Endothelial cell of umbilical vein (primary cell): Measurements from ENCODE around the gene RTL5. TPM values are rescaled to one million over a fixed set of nuclear protein-coding genes. Genes with fewer than 3 reads are reported as not detected.
A peak's percentile ranks its signal among the peaks of the same experiment; 100 is the strongest.

Experiments
- BruUV-seq: library from RNA; stranded (reverse); fragments of 400-500 nt; replicated peaks from 2 replicates; lab custom pipeline; 2021; lab: Mats Ljungman, UMichigan
- CTCF ChIA-PET: fragments of 300-600, 350-600 bp; sonication (Branson Sonifier 250); formaldehyde crosslinking; loops from one replicate; lab custom pipeline; 2021; ENCODE audit warnings: antibody characterized with exemption, inconsistent platforms; lab: Charles Lee
- POLR2A ChIA-PET: fragments of 300-600, 350-600 bp; sonication (Branson Sonifier 250); formaldehyde crosslinking; loops from one replicate; lab custom pipeline; 2021; ENCODE audit warnings: antibody characterized with exemption, inconsistent platforms; lab: Charles Lee
- DNase-seq: peaks from one replicate; pipeline ENCODE4 v3.0.0-alpha.2; 2011; ENCODE audit warnings: low read depth, low spot score
- FAIRE-seq: peaks from 2 replicates; lab custom pipeline; 2011; peaks lifted over from hg19 to GRCh38; lab: Jason Lieb, UNC
- H2AFZ ChIP-seq: 2 replicates; pipeline ENCODE4 v1.6.0; 2012; ENCODE audit warnings: low read depth, low read length, control low read depth, inconsistent platforms
- H3K27ac ChIP-seq: 2 replicates; pipeline ENCODE4 v1.5.1; 2011; ENCODE audit warnings: low read depth, mild to moderate bottlenecking, control low read depth, low read length, moderate library complexity; ENCODE audit not compliant: insufficient read depth
- H3K27me3 ChIP-seq, 2 experiments: 2 replicates each; pipeline versions ENCODE4 v1.6.0 to v1.6.1; 2011; ENCODE audit warnings: low read length in 2 of 2, mixed read lengths in 1 of 2; ENCODE audit not compliant: control insufficient read depth in 2 of 2, insufficient read depth in 2 of 2
- H3K36me3 ChIP-seq, 2 experiments: 2 replicates in 1 of 2; 3 replicates in 1 of 2; pipeline ENCODE4 v1.5.1; 2011; ENCODE audit warnings: low read length in 2 of 2, mild to moderate bottlenecking in 1 of 2, moderate library complexity in 1 of 2; ENCODE audit not compliant: control insufficient read depth in 2 of 2, insufficient read depth in 2 of 2; ENCODE audit errors: extremely low read depth in 1 of 2
- H3K4me1 ChIP-seq: 3 replicates; pipeline ENCODE4 v1.5.1; 2011; ENCODE audit warnings: mild to moderate bottlenecking, low read length; ENCODE audit not compliant: control insufficient read depth, insufficient read depth; ENCODE audit errors: extremely low read depth
- H3K4me2 ChIP-seq: 2 replicates; pipeline ENCODE4 v1.6.1; 2011; ENCODE audit warnings: low read length, control low read depth, mixed read lengths; ENCODE audit not compliant: insufficient read depth
- H3K4me3 ChIP-seq, 3 experiments: fragments of 200-600 bp in 1 of 3; sonication (generic), shearing (Covaris generic) in 1 of 3; replicated peaks in 1 of 3; 2 replicates each; pipeline ENCODE4 v1.5.1; 2011 to 2016; ENCODE audit warnings: control low read depth in 3 of 3, low read length in 3 of 3, mild to moderate bottlenecking in 2 of 3, inconsistent platforms in 1 of 3, low read depth in 1 of 3, moderate library complexity in 1 of 3; ENCODE audit not compliant: insufficient read depth in 1 of 3
- H3K79me2 ChIP-seq: 2 replicates; pipeline ENCODE4 v1.6.0; 2012; ENCODE audit warnings: low read length, inconsistent platforms; ENCODE audit not compliant: control insufficient read depth, insufficient read depth
- H3K9ac ChIP-seq: replicated peaks from 2 replicates; pipeline ENCODE3; 2011; ENCODE audit warnings: low read length, control low read depth; ENCODE audit not compliant: insufficient read depth; ENCODE audit errors: extremely low read depth
- H3K9me1 ChIP-seq: replicated peaks from 3 replicates; pipeline ENCODE4 v1.6.0; 2011; ENCODE audit warnings: mild to moderate bottlenecking, low read length; ENCODE audit not compliant: control insufficient read depth, insufficient read depth; ENCODE audit errors: extremely low read depth
- H3K9me3 ChIP-seq: replicated peaks from 2 replicates; pipeline ENCODE4 v1.5.1; 2012; ENCODE audit warnings: low read length, inconsistent platforms; ENCODE audit not compliant: control insufficient read depth, insufficient read depth
- H4K20me1 ChIP-seq: replicated peaks from 2 replicates; pipeline ENCODE3; 2011; ENCODE audit warnings: mild to moderate bottlenecking, low read length; ENCODE audit not compliant: control insufficient read depth, insufficient read depth; ENCODE audit errors: extremely low read depth
- GATA2 ChIP-seq: IDR thresholded peaks from 2 replicates; pipeline ENCODE4 v1.7.0; 2011; ENCODE audit warnings: low read depth, mild to moderate bottlenecking, moderate library complexity, mixed read lengths, low read length; ENCODE audit not compliant: insufficient read length, insufficient read depth
- JUN ChIP-seq: IDR thresholded peaks from 2 replicates; pipeline ENCODE4 v1.6.1; 2011; ENCODE audit warnings: borderline replicate concordance, low read depth; ENCODE audit not compliant: insufficient read length, insufficient read depth
- MYC ChIP-seq: IDR thresholded peaks from one replicate; pipeline ENCODE4 v1.6.1; 2011; ENCODE audit warnings: mild to moderate bottlenecking, low read depth, low read length
- dilution Hi-C: fragments of 300-500 bp; cut with MboI; formaldehyde crosslinking; loops from one replicate; pipeline ENCODE4 v1.15.0; 2019; ENCODE audit warnings: low sequenced_read_pairs; ENCODE audit not compliant: extremely low pct_ligation_motif_present
- intact Hi-C: fragments of 100-400 bp; cut with micrococcal nuclease; formaldehyde crosslinking; loops from one replicate; pipeline ENCODE4 v1.10.0; 2022
- polyA plus RNA-seq, 4 experiments: library from polyadenylated mRNA; depleted of rRNA in 3 of 4; stranded (reverse) in 3 of 4; unstranded in 1 of 4; fragments of >200 nt; gene quantifications; 2 replicates each; pipeline versions ENCODE4 v1.2.1 to v1.2.3, GENCODE V29; 2011 to 2012; ENCODE audit warnings: missing spikeins in 1 of 4
- total RNA-seq: library from RNA; stranded (reverse); gene quantifications from 2 replicates; pipeline ENCODE4 v1.2.3, GENCODE V29; 2021
- TF ChIP-seq, protein P1 (sequence below): IDR thresholded peaks from 2 replicates; pipeline ENCODE4 v1.6.1; 2011; ENCODE audit not compliant: insufficient read depth, insufficient read length

The RTL5 gene
- total and polyA plus RNA-seq, 2 donors (not counting 3 experiments of a cell fraction or from before 2014, with no cell fraction given) = 1.0 to 1.7 TPM

DNA sequence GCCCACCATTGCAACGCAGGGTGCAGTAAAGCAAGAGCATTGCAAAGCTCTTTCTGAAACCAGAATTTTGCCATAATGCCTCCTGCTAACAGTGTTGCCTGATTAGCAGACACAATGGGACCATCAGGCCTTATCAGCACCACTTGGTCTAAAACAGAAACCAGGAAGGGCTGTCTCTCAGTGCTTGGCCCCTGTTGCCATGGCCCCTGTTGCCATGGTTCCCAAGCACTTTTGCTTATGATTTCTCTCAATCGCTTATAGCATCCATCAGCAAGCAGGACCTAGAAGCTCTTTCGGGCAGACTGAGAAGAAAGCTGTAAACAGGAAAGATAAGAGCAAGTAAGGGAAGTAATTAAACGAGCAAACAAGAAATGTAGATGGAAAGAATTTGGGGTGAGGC is 36.8 kb downstream of the RTL5 start:
- no peak overlapping the region for H3K4me3 ChIP-seq
- peaks cover 53% of the 10 kb centered on the region for H3K79me2 ChIP-seq
- H3K27ac ChIP-seq = peak overlapping the region; percentile 78
- H3K4me1 ChIP-seq = peaks cover 18% of the 10 kb centered on the region
- no peak overlapping the region for H2AFZ ChIP-seq
- peaks cover 2% of the 10 kb centered on the region for H4K20me1 ChIP-seq
- ChIA-PET CTCF (interaction anchor here (0.9 to 1.8 kb wide), 5 partner anchors 13 to 76 kb away, joined by 3 to 12 read pairs (median 4); partner anchors contain the start of gene RTL5), POLR2A (no interaction called here)
- peak overlapping the region; percentile 47 for H3K9ac ChIP-seq
- TF ChIP-seq JUN (no peak), GATA2 (no peak)
- TF ChIP-seq, protein P1, sequence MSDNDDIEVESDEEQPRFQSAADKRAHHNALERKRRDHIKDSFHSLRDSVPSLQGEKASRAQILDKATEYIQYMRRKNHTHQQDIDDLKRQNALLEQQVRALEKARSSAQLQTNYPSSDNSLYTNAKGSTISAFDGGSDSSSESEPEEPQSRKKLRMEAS = peak; percentile 71
- peak overlapping the region; percentile 8 for H3K4me2 ChIP-seq
- intact Hi-C loops = loop anchor here (2.0 kb wide), 1 partner anchor 14 kb away; no protein-coding TSS in a partner anchor
- peak; percentile 90 for DNase-seq
- dilution Hi-C loops = no loop called here
- no peaks in the 10 kb centered on the region for H3K9me3 ChIP-seq
- no peaks in the 10 kb centered on the region for H3K36me3 ChIP-seq
- peak; percentile 90 for FAIRE-seq
- no peaks in the 10 kb centered on the region for H3K27me3 ChIP-seq
- no TSS peak for BruUV-seq
- H3K9me1 ChIP-seq = no peaks in the 10 kb centered on the region

DNA sequence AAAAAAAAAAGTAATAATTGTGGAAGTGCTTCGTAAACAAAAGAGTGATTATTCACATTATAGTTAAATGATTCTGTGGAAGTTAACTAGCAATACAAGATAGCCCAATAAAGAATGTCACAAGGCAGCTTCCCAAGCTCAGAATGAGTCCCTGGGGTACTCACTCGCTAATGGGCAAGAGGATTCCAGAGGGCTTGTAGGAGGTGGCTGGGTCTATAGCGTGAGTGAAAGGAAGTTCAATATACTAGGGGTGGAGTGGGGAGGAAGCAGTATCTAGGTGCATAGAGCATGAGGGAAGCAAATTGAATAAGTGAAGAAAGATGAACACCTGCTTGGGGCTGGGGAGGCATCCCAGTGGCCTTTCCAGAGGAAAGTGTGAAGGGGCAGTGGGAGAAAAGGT is 42.5 kb downstream of the RTL5 start:
- DNase-seq (no peak), FAIRE-seq (no peak)
- H3K4me1 ChIP-seq = peaks cover 1% of the 10 kb centered on the region
- no peaks in the 10 kb centered on the region for H4K20me1 ChIP-seq
- BruUV-seq = no TSS peak
- ChIA-PET POLR2A (no interaction called here), CTCF (interaction anchor here (1.0 kb wide), 1 partner anchor 71 kb away, joined by 3 read pairs; no protein-coding TSS in a partner anchor)
- no peak overlapping the region for H3K4me3 ChIP-seq
- H3K27me3 ChIP-seq = no peaks in the 10 kb centered on the region
- H3K27ac ChIP-seq = no peak overlapping the region
- H3K4me2 ChIP-seq = no peak overlapping the region
- no peaks in the 10 kb centered on the region for H3K9me3 ChIP-seq
- no peak overlapping the region for H3K9ac ChIP-seq
- TF ChIP-seq, protein P1 = no peak
- TF ChIP-seq MYC = no peak
- no peak for TF ChIP-seq GATA2
- no peaks in the 10 kb centered on the region for H3K9me1 ChIP-seq
- H3K36me3 ChIP-seq = no peaks in the 10 kb centered on the region
- peaks cover 66% of the 10 kb centered on the region for H3K79me2 ChIP-seq
- H2AFZ ChIP-seq = no peak overlapping the region
- dilution Hi-C loops = no loop called here
- intact Hi-C loops = no loop called here
